PC-9 (cell line): ENCODE measurements around the gene ZNF766. TPM values are rescaled to one million over a fixed set of nuclear protein-coding genes. Genes with fewer than 3 reads are reported as not detected.

Experiments used
- BruUV-seq: library from RNA; stranded (reverse); fragments of 400-500 nt; replicated peaks from 2 replicates; lab custom pipeline; 2021; lab: Mats Ljungman, UMichigan
- CTCF ChIA-PET: fragments of 300-600 bp; sonication (Branson Sonifier 250); formaldehyde crosslinking; loops from one replicate; lab custom pipeline; 2022; ENCODE audit warnings: antibody characterized with exemption; lab: Charles Lee
- POLR2A ChIA-PET: fragments of 300-600 bp; sonication (Branson Sonifier 250); formaldehyde crosslinking; loops from one replicate; lab custom pipeline; 2022; ENCODE audit warnings: antibody characterized with exemption; ENCODE audit not compliant: unreplicated experiment; lab: Charles Lee
- DNase-seq, 2 experiments: peaks; one replicate each; pipeline versions ENCODE4 v3.0.0 to v3.0.0-alpha.2; 2015 to 2022; ENCODE audit warnings: mixed read lengths in 1 of 2
- H2AFZ ChIP-seq: fragments of 200-600 bp; sonication (generic); 2 replicates; pipeline ENCODE4 v1.8.1; 2017; ENCODE audit warnings: antibody characterized with exemption
- H3F3A ChIP-seq: fragments of 200-600 bp; sonication (generic); 2 replicates; pipeline ENCODE4 v1.8.1; 2017; ENCODE audit warnings: antibody characterized with exemption, mild to moderate bottlenecking, low read depth; ENCODE audit not compliant: insufficient read depth
- H3K27ac ChIP-seq: fragments of 200-600 bp; sonication (generic); 2 replicates; pipeline ENCODE4 v1.6.1; 2016; ENCODE audit warnings: mixed run types
- H3K27me3 ChIP-seq: fragments of 200-600 bp; sonication (generic); 2 replicates; pipeline ENCODE4 v1.6.1; 2016; ENCODE audit warnings: low read depth, mixed run types; ENCODE audit not compliant: insufficient read depth
- H3K36me3 ChIP-seq: fragments of 200-600 bp; sonication (generic); 2 replicates; pipeline ENCODE4 v1.6.1; 2016; ENCODE audit warnings: low read depth, mixed run types
- H3K4me1 ChIP-seq: fragments of 200-600 bp; sonication (generic); replicated peaks from 2 replicates; pipeline ENCODE4 v1.6.1; 2016; ENCODE audit warnings: mixed run types; ENCODE audit not compliant: insufficient read depth
- H3K4me2 ChIP-seq: fragments of 200-600 bp; sonication (generic); 2 replicates; pipeline ENCODE4 v1.6.1; 2017; ENCODE audit warnings: mixed run types
- H3K4me3 ChIP-seq: fragments of 200-600 bp; sonication (generic); 2 replicates; pipeline ENCODE4 v1.6.1; 2016; ENCODE audit warnings: mixed run types
- H3K79me2 ChIP-seq: fragments of 200-600 bp; sonication (generic); 2 replicates; pipeline ENCODE4 v1.6.1; 2017; ENCODE audit warnings: low read depth, mixed run types
- H3K9me2 ChIP-seq: fragments of 200-600 bp; sonication (generic); 2 replicates; pipeline ENCODE4 v1.8.1; 2017; ENCODE audit warnings: mild to moderate bottlenecking; ENCODE audit not compliant: insufficient read depth
- H3K9me3 ChIP-seq: fragments of 200-600 bp; sonication (generic); 2 replicates; pipeline ENCODE4 v1.8.1; 2016; ENCODE audit warnings: low read depth; ENCODE audit not compliant: insufficient read depth
- H4K20me1 ChIP-seq: fragments of 200-600 bp; sonication (generic); 2 replicates; pipeline ENCODE4 v1.8.1; 2017; ENCODE audit not compliant: insufficient read depth
- CTCF ChIP-seq: fragments of 200-600 bp; sonication (generic); conservative IDR thresholded peaks from 2 replicates; pipeline ENCODE4 v1.6.1; 2017; ENCODE audit warnings: mixed run types, antibody characterized with exemption, mild to moderate bottlenecking, moderate library complexity
- EZH2 ChIP-seq: fragments of 200-600 bp; sonication (generic); IDR thresholded peaks from 2 replicates; pipeline ENCODE4 v1.8.0; 2017; ENCODE audit warnings: antibody characterized with exemption, low read depth
- intact Hi-C: fragments of 100-400 bp; cut with micrococcal nuclease; formaldehyde crosslinking; loops from one replicate; pipeline ENCODE4 v1.10.0; 2022; ENCODE audit not compliant: unreplicated experiment
- total RNA-seq: library from RNA; stranded (reverse); gene quantifications from 2 replicates; pipeline ENCODE4 v1.2.3, GENCODE V29; 2021

The ZNF766 gene
- total RNA-seq, 1 experiment from 2014 or later = 18.3 TPM

DNA sequence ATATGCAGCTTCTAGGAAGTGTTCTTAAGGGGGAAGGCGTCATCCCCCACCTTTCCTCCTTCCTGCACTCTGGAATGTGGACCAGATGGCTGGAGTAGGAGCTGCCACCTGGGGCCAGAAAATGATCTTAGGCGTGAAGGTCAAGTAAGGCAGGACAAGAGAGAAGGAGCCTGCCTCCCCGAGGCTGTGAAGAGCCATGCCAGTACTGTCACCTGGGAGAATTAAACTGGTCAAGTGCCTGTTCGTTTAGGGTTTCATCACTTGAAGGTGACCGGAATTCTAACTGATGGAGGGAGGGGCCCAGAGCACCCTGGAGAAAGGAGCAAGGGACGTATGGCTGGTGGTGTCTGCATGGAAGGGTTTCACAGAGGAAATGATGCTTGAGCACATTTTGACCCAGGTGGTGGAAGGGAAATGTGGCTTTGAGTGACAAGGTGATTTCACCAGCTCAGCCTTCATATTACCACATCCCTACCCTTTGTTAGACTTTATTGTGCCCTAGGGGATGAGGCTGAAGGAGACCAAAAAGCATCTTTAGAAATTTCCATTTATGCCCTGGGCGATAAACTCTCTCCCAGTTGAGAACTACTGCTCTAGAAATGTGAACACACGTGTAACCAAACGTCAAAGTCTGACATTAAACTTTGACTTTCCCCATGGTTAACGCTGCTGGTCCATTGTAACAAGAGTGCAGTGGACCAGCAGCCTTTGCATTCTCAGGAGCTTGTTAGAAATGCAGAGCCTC is 42.0 kb upstream of the ZNF766 start:
- ChIA-PET POLR2A (no interaction called here), CTCF (no interaction called here)
- DNase-seq = no peak
- no peaks in the 10 kb centered on the region for H3K9me2 ChIP-seq
- peaks cover 39% of the 10 kb centered on the region for H3K36me3 ChIP-seq
- no peaks in the 10 kb centered on the region for H3K4me1 ChIP-seq
- H2AFZ ChIP-seq = no peak overlapping the region
- H3K27me3 ChIP-seq = no peaks in the 10 kb centered on the region
- intact Hi-C loops = no loop called here
- H3K9me3 ChIP-seq = peaks cover 3% of the 10 kb centered on the region; the same call in 1 of the 2 replicates
- H3K4me2 ChIP-seq = no peak overlapping the region
- H3K79me2 ChIP-seq = no peaks in the 10 kb centered on the region
- no peaks in the 10 kb centered on the region for H4K20me1 ChIP-seq
- no peak overlapping the region for H3K4me3 ChIP-seq
- H3K27ac ChIP-seq = no peak overlapping the region
- no peaks in the 10 kb centered on the region for H3F3A ChIP-seq
- TF ChIP-seq EZH2 = no peak
- TF ChIP-seq CTCF = no peak
- no TSS peak for BruUV-seq

DNA sequence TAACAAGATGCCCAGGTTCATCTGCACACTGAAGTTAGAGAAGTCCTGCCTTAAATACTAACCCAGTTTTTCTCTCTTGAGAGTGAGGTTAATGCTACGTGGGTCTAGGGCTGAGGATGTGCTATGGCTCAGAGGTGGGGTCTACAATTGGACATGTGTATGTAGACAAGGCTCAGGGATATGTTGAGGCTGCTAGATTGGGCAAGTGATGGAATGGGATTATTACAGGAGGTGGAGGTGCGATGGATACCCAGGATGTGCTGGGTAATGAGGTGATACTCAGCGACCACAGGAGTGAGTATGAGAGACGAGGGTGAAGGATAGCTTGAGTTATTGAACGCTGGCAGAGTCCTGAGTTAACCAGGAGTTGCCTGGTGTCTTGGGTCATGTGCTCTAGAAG is 41.4 kb upstream of the ZNF766 start:
- H3K9me3 ChIP-seq = peaks cover 6% of the 10 kb centered on the region; the same call in 1 of the 2 replicates
- ChIA-PET POLR2A (no interaction called here), CTCF (no interaction called here)
- TF ChIP-seq EZH2 (no peak), CTCF (no peak)
- no peaks in the 10 kb centered on the region for H4K20me1 ChIP-seq
- no peak overlapping the region for H3K27ac ChIP-seq
- H3K4me3 ChIP-seq = no peak overlapping the region
- no peak for DNase-seq
- BruUV-seq = no TSS peak
- H3F3A ChIP-seq = no peaks in the 10 kb centered on the region
- H3K36me3 ChIP-seq = peaks cover 33% of the 10 kb centered on the region
- intact Hi-C loops = no loop called here
- H3K4me2 ChIP-seq = no peak overlapping the region
- H3K9me2 ChIP-seq = no peaks in the 10 kb centered on the region
- H2AFZ ChIP-seq = no peak overlapping the region
- H3K4me1 ChIP-seq = no peaks in the 10 kb centered on the region
- no peaks in the 10 kb centered on the region for H3K79me2 ChIP-seq
- no peaks in the 10 kb centered on the region for H3K27me3 ChIP-seq

GRCh38 chr19:52229524-52229923 is 39.9 kb upstream of the ZNF766 start:
- H4K20me1 ChIP-seq = no peaks in the 10 kb centered on the region
- BruUV-seq = no TSS peak
- H3K79me2 ChIP-seq = no peaks in the 10 kb centered on the region
- no peak overlapping the region for H3K4me2 ChIP-seq
- no peaks in the 10 kb centered on the region for H3F3A ChIP-seq
- POLR2A ChIA-PET = no interaction called here
- H3K4me1 ChIP-seq = no peaks in the 10 kb centered on the region
- DNase-seq = no peak
- H3K9me2 ChIP-seq = no peaks in the 10 kb centered on the region
- H3K27me3 ChIP-seq = no peaks in the 10 kb centered on the region
- H3K4me3 ChIP-seq = no peak overlapping the region
- intact Hi-C loops = no loop called here
- H3K9me3 ChIP-seq = peaks cover 6% of the 10 kb centered on the region; the same call in 1 of the 2 replicates
- CTCF ChIA-PET = no interaction called here
- H3K36me3 ChIP-seq = peaks cover 26% of the 10 kb centered on the region
- no peak overlapping the region for H3K27ac ChIP-seq
- no peak for TF ChIP-seq CTCF
- TF ChIP-seq EZH2 = no peak
- H2AFZ ChIP-seq = no peak overlapping the region
